HAP-1 (cell line): ENCODE measurements around the gene CPA1.

Experiments used
- DNase-seq, 2 experiments: peaks; one replicate each; pipeline ENCODE4 v3.0.0-alpha.2; 2016 to 2020; ENCODE audit warnings: low spot score in 2 of 2
- H3K27me3 ChIP-seq: fragments of 250-450 bp; sonication (Bioruptor Pico); 2 replicates; pipeline ENCODE4 v1.5.1; 2020; ENCODE audit warnings: low read depth, mild to moderate bottlenecking, moderate library complexity
- H3K36me3 ChIP-seq: fragments of 250-450 bp; sonication (Bioruptor Pico); replicated peaks from 2 replicates; pipeline ENCODE4 v1.5.1; 2020; ENCODE audit warnings: mild to moderate bottlenecking
- H3K4me1 ChIP-seq: fragments of 250-450 bp; sonication (Bioruptor Pico); 2 replicates; pipeline ENCODE4 v1.5.1; 2020; ENCODE audit warnings: mild to moderate bottlenecking
- H3K4me3 ChIP-seq: fragments of 250-450 bp; sonication (Bioruptor Pico); 2 replicates; pipeline ENCODE4 v1.5.1; 2020; ENCODE audit warnings: mild to moderate bottlenecking, moderate library complexity
- H3K9me3 ChIP-seq: fragments of 250-450 bp; sonication (Bioruptor Pico); 2 replicates; pipeline ENCODE4 v1.5.1; 2020; ENCODE audit warnings: mild to moderate bottlenecking, moderate library complexity
- in situ Hi-C: fragments of 300-500 bp; cut with MboI; formaldehyde crosslinking; loops from 3 replicates; pipeline ENCODE4 v1.14.3; 2020; ENCODE audit warnings: low sequenced_read_pairs, inconsistent platforms, mixed read lengths

Gene CPA1

GRCh38 chr7:130425796-130426195, 45.5 kb downstream of the CPA1 start:
- Histone ChIP-seq H3K4me1 (no peaks in the 10 kb centered on the region), H3K36me3 (0 out of 2 replicates have a peak, but pooled peaks cover 4% of the 10 kb centered on the region), H3K27me3 (no peaks in the 10 kb centered on the region), H3K4me3 (no peak overlapping the region), H3K9me3 (no peaks in the 10 kb centered on the region)
- in situ Hi-C loops: no loop called here
- no peak for DNase-seq

GRCh38 chr7:130426564-130426963, 46.3 kb downstream of the CPA1 start:
- no peak overlapping the region for H3K4me3 ChIP-seq
- no peaks in the 10 kb centered on the region for H3K9me3 ChIP-seq
- DNase-seq: no peak
- in situ Hi-C loops: no loop called here
- no peaks in the 10 kb centered on the region for H3K27me3 ChIP-seq
- no peaks in the 10 kb centered on the region for H3K4me1 ChIP-seq
- 0 out of 2 replicates have a peak, but pooled peaks cover 4% of the 10 kb centered on the region for H3K36me3 ChIP-seq

DNA sequence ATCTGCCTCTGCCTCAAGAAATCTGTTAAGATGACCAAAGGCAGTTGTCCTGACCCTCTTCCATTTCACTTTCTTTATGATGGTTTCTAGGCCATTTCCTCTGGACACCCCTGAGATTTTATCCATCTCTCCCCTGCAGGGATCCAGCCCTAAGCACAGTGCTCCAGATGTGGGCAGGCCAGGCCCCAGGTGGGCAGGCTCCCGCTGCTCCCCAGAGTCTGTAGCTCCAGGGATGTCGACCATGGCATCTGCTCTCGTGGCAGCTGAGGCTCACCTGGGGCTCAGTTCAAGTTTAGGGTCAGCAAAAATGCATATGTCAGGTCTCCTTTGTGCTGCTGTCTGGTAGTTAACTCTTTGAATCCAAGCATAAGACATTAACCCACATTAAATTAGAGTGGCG, 48.7 kb downstream of the CPA1 start:
- no peak for DNase-seq

DNA sequence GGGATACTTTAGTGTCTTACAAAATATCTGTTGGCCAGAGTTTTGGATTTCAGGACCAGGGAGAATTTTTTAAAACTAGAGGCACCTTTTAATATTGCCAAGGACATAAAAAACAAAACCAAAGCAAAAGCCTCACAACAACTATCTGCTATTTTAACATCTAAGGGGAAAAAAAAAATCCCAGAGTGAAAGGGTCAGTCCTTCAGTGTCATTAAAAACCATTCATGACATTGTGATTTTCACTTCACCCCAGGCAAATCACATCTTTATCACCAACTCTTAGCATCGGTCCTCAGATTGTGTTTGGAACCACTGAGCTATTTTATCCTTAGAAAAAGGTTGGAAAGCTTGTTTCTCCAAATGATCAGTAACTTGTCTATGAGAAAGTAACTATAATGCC, 49.8 kb downstream of the CPA1 start:
- Histone ChIP-seq H3K36me3 (0 out of 2 replicates have a peak, but pooled peaks cover 4% of the 10 kb centered on the region), H3K4me3 (no peak overlapping the region), H3K4me1 (peaks cover 3% of the 10 kb centered on the region; the same call in 1 of the 2 replicates), H3K27me3 (no peaks in the 10 kb centered on the region), H3K9me3 (no peaks in the 10 kb centered on the region)
- in situ Hi-C loops: no loop called here
- no peak for DNase-seq

More for the DNA sequence above, 48.7 kb downstream of the CPA1 start:
- Histone ChIP-seq H3K4me1 (no peaks in the 10 kb centered on the region), H3K36me3 (0 out of 2 replicates have a peak, but pooled peaks cover 4% of the 10 kb centered on the region), H3K27me3 (no peaks in the 10 kb centered on the region), H3K4me3 (no peak overlapping the region), H3K9me3 (no peaks in the 10 kb centered on the region)
- in situ Hi-C loops: no loop called here

GRCh38 chr7:130430841-130431666, 50.8 kb downstream of the CPA1 start:
- no peaks in the 10 kb centered on the region for H3K27me3 ChIP-seq
- no peaks in the 10 kb centered on the region for H3K9me3 ChIP-seq
- H3K4me1 ChIP-seq: peaks cover 3% of the 10 kb centered on the region; the same call in 1 of the 2 replicates
- in situ Hi-C loops: no loop called here
- no peak overlapping the region for H3K4me3 ChIP-seq
- DNase-seq: no peak
- 0 out of 2 replicates have a peak, but pooled peaks cover 4% of the 10 kb centered on the region for H3K36me3 ChIP-seq

GRCh38 chr7:130432886-130433285, 52.6 kb downstream of the CPA1 start:
- no peak for DNase-seq
- Histone ChIP-seq H3K4me3 (no peak overlapping the region), H3K36me3 (no peaks in the 10 kb centered on the region), H3K9me3 (no peaks in the 10 kb centered on the region), H3K4me1 (peaks cover 3% of the 10 kb centered on the region; the same call in 1 of the 2 replicates), H3K27me3 (no peaks in the 10 kb centered on the region)
- in situ Hi-C loops: no loop called here

GRCh38 chr7:130433301-130433700, 53.0 kb downstream of the CPA1 start:
- H3K4me1 ChIP-seq: peaks cover 3% of the 10 kb centered on the region; the same call in 1 of the 2 replicates
- no peaks in the 10 kb centered on the region for H3K36me3 ChIP-seq
- no peaks in the 10 kb centered on the region for H3K27me3 ChIP-seq
- no peak overlapping the region for H3K4me3 ChIP-seq
- in situ Hi-C loops: no loop called here
- no peaks in the 10 kb centered on the region for H3K9me3 ChIP-seq
- DNase-seq: no peak

- Histone ChIP-seq H3K36me3 (no peaks in the 10 kb centered on the region; the same call in 1 of the 2 replicates), H3K4me3 (no peak overlapping the region), H3K9me3 (no peaks in the 10 kb centered on the region), H3K27me3 (no peaks in the 10 kb centered on the region), H3K4me1 (peaks cover 19% of the 10 kb centered on the region)
- DNase-seq: no peak
- in situ Hi-C loops: no loop called here
Measured at GRCh38 chr7:130435311-130435854, 55.1 kb downstream of the CPA1 start.

- no peak for DNase-seq
- no peaks in the 10 kb centered on the region for H3K9me3 ChIP-seq
- no peaks in the 10 kb centered on the region for H3K27me3 ChIP-seq
- H3K36me3 ChIP-seq: no peaks in the 10 kb centered on the region; the same call in 1 of the 2 replicates
- no peak overlapping the region for H3K4me3 ChIP-seq
- in situ Hi-C loops: no loop called here
- peaks cover 20% of the 10 kb centered on the region for H3K4me1 ChIP-seq
Measured at GRCh38 chr7:130436253-130436652, 56.0 kb downstream of the CPA1 start.
